C4-2B (cell line): ENCODE measurements around the gene NSA2.
"Not testable (repeated sequence)": the region's sequence is repeated elsewhere in the genome, so short reads cannot be mapped to it uniquely, and the experiment has no call there.

Experiments used
- H3K27ac ChIP-seq: fragments of 450-650 bp; 2 replicates; pipeline ENCODE4 v1.5.1; 2017
- CTCF ChIP-seq: fragments of 450-650 bp; conservative IDR thresholded peaks from 2 replicates; pipeline ENCODE4 v1.5.1; 2017; ENCODE audit warnings: mild to moderate bottlenecking
- ZFX ChIP-seq: fragments of 450-650 bp; IDR thresholded peaks from 2 replicates; pipeline ENCODE4 v1.6.1; 2017

The NSA2 gene

GRCh38 chr5:74778609-74779008 is 11.6 kb downstream of the NSA2 start:
- no peak overlapping the region for H3K27ac ChIP-seq
- TF ChIP-seq CTCF (no peak), ZFX (no peak)

- no peak for TF ChIP-seq ZFX
- peak; percentile 25 for TF ChIP-seq CTCF
- no peak overlapping the region for H3K27ac ChIP-seq
Observed at GRCh38 chr5:74786851-74787250, 19.8 kb downstream of the NSA2 start.

GRCh38 chr5:74787424-74787823 is 20.4 kb downstream of the NSA2 start:
- TF ChIP-seq CTCF (no peak), ZFX (no peak)
- no peak overlapping the region for H3K27ac ChIP-seq

- not testable (repeated sequence) for H3K27ac ChIP-seq
Observed at GRCh38 chr5:74791669-74792068, 24.6 kb downstream of the NSA2 start.

- no peak overlapping the region for H3K27ac ChIP-seq
- TF ChIP-seq ZFX (no peak), CTCF (no peak)
Observed at GRCh38 chr5:74798977-74799911, 32.2 kb downstream of the NSA2 start.

GRCh38 chr5:74801197-74801596 is 34.1 kb downstream of the NSA2 start:
- no peak overlapping the region for H3K27ac ChIP-seq
- no peak for TF ChIP-seq CTCF
- no peak for TF ChIP-seq ZFX

GRCh38 chr5:74801941-74802340 is 34.9 kb downstream of the NSA2 start:
- TF ChIP-seq CTCF (no peak), ZFX (no peak)
- no peak overlapping the region for H3K27ac ChIP-seq

- TF ChIP-seq CTCF (no peak), ZFX (no peak)
- H3K27ac ChIP-seq = no peak overlapping the region
Observed at GRCh38 chr5:74810915-74811314, 43.9 kb downstream of the NSA2 start.
